HG03039 (cell line): ENCODE results near the gene ZNF813.
"Not testable (repeated sequence)": the region's sequence is repeated elsewhere in the genome, so short reads cannot be mapped to it uniquely, and the experiment has no call there.

Experiments
- ATAC-seq: cut with Tn5 transposase; IDR thresholded peaks from one replicate; pipeline ENCODE4 v1.9.1; 2021; ENCODE audit warnings: mild to moderate bottlenecking, moderate library complexity; ENCODE audit not compliant: unreplicated experiment

ZNF813 gene

DNA sequence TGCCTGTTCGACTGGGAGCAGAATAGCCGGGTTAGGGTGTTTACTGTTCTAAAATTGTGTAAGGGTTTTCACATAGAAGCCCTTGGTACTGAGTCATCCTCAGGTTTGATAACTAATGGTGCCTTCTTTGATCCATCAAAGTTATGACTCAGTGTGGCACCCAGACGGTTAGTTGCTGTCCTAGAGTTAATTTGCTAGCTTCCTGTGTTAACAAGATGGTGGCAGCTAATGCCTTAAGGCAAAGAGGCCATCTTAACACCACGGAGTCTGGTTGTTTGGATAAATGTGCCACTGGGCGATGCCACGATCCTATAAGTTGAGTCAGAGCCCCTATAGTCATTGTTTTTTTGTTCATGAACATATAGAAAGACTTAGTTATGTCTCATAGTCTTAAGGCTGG lies 7.9 kb downstream of the ZNF813 start:
- ATAC-seq = not testable (repeated sequence)

DNA sequence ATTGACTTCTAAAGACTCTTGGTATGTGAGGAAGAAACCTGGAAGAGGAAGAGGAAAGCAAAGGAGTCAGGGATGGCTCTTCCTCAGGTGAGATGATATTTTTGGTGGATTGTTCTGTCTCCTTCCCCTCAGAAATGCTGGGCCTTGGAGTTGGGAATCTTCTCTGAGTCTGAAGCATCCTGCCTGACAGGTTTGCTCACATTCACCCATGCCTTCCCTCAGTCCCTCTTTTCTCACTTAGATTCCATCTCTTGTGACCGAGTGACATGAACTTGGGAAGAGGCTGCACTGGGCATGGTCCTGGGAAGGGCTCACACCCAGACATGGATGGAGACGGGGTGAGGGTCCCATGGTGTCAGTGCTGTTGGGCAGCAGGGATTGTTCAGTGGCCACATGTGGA lies 16.2 kb downstream of the ZNF813 start:
- ATAC-seq = not testable (repeated sequence)

DNA sequence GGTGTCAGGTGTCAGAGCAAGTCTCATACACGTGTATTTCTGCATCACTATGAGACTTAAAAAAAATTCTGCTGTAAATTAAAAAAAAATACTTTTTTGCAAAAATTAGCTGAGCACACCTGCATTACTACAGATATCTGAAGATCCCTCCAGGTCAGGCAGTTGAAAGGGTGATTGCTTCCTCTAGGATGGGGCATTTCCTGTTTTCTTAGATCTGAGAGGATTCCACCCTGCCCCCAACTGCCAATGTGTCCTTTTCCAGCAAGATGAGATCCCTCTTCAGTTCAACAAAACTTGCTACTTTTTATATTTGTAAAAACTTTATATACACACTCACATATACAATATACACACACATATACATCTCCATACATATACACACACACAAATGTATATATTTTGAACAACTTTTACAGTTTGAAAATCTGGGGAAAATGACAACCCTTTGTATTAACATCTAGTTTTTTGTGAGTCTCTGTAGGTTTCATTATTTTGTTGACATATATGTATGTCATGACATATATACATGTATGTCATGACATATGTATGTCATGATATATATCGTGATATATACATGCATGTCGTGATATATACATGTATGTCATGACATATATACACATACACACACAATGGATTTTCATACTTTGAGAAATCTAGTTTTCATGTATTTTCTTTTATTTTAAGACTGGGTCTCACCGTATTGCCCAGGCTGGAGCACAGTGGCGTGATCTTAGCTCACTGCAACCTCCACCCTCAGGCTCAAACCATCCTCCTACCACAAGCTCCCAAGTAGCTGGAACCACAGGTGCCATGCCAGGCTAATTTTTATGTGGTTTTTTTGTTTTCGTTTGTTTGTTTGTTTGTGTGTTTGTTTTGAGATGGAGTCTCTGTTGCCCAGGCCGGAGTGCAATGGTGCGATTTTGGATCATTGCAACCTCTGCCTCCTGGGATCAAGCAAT lies 17.8 kb downstream of the ZNF813 start:
- ATAC-seq = no peak

DNA sequence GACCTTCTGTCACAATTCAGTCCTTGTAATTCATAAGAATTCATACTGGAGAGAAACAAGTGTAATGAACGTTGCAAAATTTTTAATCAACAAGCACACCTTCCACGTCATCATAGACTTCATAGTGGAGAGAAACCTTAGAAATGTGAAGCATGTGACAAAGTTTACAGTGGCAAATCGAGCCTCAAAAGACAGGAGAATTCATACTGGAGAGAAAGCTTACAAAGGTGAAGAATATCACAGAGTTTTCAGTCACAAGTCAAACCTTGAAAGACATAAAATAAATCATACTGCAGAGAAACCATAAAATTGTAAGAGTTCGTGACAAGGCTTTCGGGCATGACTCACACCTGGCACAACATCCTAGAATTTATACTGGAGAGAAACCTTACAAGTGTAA lies 24.6 kb downstream of the ZNF813 start:
- ATAC-seq = no peak

DNA sequence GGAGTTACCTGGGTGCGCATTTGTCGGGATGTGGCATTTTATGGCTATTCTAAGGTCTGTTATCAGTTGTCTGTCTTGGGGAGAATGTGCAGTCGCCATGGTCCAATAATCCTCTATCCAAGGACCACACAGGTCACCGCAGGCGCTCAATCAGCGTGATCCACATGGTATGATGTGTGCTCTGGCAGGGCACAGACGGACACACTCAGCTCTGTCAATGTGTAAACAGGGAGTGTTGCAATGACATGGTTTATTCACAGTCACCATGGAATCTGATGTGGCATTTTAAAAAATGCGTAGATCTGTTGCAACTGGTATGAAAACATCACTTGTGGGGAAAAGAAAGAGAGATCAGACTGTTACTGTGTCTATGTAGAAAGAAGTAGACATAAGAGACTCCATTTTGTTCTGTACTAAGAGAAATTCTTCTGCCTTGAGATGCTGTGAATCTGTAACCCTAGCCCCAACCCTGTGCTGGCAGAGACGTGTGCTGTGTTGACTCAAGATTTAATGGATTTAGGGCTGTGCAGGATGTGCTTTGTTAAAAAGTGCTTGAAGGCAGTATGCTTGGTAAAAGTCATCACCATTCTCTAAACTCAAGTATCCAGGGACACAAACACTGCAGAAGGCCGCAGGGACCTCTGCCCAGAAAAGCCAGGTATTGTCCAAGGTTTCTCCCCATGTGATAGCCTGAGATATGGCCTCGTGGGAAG lies 29.9 kb downstream of the ZNF813 start:
- not testable (repeated sequence) for ATAC-seq

DNA sequence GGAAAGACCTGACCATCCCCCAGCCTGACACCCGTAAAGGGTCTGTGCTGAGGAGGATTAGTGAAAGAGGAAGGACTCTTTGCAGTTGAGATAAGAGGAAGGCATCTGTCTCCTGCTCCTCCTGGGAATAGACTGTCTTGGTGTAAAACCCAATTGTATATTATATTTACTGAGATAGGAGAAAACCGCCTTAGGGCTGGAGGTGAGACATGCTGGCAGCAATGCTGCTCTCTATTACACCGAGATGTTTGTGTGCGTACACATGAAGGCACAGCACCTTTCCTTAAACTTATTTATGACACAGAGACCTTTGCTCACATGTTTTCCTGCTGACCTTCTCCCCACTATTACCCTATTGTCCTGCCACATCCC lies 30.5 kb downstream of the ZNF813 start:
- not testable (repeated sequence) for ATAC-seq

DNA sequence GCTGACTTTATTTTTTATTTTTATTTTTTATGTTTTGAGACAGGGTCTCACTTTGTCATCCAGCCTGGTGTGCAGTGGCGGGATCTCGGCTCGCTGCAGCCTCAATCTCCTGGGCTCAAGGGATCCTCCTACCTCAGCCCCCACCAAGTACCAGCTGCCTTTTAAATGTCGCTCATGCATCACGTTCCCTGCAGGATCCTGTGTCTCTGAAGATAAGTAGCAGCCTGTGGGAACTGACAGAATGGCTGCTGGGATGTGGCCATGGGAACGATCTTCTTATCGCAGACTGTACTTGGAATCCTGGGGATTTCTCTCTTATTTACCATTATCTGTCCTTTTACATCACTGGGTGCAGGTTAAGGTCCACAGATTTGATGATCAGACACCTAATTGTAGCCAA lies 35.6 kb downstream of the ZNF813 start:
- not testable (repeated sequence) for ATAC-seq

DNA sequence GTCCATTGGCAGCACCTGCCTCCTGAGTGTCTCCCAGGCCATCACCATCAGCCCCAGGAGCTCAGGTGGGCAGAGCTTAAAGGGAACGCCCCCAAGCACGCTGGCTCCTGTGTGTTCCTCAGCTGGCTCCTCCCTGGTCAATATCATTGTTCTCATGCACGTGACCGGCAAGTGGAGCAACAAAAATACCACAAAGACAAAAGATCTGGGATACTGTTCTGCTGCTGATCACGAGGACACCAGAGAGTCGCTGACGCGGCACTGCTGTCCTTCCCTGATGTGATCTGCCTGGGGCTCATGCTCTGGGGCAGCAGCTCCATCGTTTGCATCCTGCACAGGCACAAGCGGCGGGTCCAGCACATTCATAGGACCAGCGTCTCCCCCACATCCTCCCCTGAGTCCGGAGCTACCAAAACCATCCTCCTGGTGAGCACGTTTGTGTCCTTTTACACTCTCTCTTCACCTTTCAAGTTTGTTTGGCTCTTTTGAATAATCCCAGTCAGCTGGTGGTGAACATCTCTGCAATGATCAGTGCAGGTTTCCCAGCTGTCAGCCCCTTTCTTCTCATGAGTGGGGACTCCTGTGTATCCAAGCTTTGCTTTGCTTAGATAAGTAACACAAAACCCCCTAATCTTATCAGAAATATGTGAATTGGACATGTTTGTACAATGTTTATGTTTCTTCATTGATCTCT lies 36.3 kb downstream of the ZNF813 start:
- not testable (repeated sequence) for ATAC-seq

DNA sequence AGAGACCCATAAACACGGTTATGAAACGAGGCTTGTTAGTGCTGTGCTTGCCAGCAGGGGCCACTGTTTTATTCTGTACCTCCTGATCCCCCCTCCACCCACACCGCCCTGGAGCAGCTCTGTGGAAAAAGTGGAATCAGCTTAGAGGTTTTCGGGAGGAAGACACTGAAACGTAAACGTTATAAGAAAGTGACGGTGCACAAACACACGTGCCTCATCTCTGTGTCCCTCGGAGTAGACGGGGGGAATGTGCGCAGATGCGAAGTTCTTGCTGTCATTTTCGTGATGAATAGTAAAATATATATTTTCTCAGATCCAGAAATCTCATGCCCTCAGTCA lies 36.8 kb downstream of the ZNF813 start:
- ATAC-seq = not testable (repeated sequence)

DNA sequence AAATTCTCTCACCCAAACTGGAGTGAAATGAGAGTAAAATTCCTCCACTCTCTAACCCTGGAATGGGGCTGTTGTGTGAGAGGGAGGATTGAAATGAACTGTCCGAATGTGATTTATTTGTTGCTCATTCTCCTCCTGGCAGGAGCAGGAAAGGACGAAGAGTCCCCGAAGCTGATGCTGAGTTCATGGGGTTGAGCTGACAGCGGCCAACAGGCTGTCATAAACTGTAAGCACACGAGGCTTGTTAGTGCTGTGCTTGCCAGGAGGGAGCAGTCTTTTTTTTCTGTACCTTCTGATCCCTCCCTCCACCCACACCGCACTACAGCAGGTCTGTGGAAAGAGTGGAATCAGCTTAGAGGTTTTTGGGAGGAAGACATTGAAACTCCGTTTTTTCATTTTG lies 37.4 kb downstream of the ZNF813 start:
- ATAC-seq = no peak

DNA sequence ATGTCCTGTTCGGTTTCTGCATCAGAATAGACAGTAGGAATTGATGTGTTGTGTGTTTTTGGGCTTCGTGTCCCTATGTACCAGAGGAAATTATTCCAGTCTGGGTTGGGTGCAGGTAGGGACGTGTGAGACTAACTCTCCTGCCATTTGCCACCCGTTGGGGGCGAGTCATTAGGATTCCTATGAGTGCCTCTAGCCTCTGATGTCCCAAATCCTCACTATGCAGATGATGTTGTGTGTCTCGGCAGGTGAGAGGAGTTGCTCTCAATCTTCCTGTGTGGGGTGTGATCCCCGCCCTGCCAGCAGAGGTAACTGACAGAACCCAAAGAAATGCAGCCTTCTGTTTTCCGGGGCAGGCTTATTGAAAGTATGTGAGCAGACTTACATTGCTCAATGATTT lies 39.2 kb downstream of the ZNF813 start:
- no peak for ATAC-seq

DNA sequence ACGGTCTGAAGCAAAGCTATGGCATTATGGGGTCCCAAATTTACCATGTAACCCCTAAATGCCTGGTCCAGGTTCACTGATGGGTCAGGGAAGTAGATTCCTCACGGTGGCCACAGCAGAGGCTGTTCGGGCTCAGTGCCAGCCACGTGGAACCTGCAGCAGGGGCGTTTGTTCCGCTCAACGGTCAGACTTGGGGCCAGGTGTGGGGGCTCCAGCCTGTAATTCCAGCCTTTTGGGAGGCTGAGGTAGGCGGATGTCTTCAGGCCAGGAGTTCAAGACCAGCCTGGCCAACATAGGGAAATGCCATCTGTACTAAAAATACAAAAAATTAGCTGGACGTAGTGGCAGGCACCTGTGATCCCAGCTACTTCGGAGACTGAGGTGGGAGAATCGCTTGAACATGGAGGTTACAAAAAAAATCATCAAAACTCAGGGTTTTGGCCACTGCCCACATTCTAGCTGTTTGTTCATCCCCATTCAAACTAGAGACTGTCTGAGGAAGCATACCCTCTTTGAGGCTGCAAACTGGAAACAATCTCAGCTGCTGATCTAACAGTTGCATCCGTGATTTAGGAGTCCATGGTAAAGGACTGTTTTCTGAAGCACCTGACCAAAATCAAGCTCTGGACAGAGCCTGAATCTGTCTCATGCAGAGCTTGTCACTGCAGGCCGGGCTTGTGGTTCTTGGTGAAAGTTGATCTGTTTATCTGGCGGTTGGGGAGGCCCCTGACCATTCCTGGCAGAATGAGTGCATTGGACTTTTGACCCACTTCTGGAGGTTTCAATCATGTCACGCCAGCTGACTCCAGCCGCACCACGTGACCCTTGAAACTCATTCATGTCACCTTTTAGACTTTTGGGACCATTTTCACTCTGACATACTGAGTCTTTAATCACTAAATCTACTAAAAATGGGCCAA lies 40.2 kb downstream of the ZNF813 start:
- ATAC-seq = no peak

DNA sequence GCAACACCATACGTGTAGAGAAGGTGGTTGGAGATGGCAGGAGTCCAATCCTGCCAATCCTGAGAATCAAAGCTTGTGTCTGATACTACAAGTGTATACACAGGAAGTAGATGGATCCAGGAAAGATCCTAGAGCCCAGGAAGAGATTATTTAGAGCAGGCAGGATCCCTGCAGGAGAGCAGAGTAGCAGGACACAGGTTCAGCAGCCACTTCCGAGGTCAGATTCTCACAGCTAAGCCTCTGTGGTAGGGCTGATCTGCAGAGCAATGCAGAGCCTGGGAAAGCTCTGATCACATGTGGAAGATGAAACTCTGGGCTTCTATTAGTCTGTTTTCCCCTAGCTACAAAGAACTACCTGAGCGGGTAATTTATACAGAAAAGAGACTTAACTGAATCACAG lies 41.9 kb downstream of the ZNF813 start:
- ATAC-seq = no peak

DNA sequence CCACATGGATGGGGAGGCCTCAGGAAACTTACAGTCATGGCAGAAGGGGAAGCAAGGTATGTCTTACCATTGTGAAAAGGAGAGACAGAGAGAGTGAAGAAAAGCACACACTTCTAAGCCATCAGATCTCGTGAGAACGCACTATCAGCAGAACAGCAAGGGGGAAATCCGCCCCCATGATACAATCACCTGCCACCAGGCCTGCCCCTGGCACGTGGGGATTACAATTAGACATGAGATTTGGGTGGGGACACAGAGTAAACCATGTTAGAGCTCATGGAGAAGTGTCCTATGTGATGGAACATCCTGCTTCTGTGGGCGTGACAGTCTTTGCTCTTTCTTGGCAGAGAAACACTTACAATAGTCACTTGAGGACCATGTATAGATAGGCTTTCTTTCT lies 42.3 kb downstream of the ZNF813 start:
- no peak for ATAC-seq

DNA sequence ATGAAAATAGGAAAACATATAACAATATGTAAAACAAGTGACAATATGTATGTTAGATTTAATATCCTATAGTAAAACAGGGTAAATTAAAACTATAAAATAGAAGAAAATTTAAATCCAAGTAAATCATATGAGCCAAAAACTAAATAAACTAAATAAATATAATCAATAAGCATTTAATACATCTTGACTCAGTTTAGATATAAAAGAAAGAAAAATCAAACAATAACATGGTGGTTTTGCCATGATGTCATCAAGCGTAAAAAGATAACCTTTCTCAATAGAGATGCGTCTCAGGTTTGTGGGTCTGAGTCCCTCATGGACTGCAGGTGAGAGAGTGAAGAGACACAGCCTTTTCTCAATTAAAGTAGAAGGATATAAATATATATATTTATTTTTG lies 43.8 kb downstream of the ZNF813 start:
- ATAC-seq = no peak

DNA sequence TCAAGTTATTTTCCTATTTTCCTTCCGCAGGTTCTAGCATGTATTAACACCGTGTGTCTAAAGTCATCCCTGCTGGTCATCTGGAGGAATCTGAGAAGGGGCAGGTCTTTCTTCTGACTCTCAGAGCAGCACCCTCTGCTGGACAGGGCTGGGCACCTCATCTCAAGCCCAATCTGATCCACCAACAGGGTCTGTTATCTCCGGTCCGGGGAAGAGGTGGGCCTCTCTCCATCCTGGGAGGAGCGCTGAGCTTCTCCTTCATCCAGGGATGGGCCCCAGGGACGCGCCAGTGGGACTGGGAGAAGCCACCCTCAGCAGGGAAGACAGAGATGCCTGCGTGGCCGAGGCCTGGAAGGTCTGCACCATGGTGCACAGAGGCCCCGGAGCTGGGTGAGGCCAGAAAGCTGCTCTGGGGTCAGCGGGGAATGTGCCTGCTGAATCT lies 44.4 kb downstream of the ZNF813 start:
- no peak for ATAC-seq

DNA sequence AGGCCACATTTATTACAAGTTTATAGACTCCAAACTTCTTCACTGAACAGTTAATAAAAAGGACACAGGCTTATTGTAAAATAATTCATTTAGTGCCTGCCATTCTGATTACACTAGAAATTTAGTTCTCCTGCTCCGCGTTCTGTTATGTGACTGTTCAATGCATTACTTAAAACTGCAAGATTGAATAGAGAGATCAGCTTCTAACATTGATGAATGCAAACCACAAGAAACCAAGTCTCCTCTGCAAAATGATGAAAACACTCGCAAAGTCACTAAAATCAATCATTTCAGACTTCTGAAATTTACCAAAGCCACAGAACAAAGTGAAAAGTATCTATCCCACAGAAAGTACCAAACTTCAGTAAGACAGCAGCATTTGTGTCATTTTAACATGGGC lies 47.5 kb downstream of the ZNF813 start:
- ATAC-seq = not testable (repeated sequence)

DNA sequence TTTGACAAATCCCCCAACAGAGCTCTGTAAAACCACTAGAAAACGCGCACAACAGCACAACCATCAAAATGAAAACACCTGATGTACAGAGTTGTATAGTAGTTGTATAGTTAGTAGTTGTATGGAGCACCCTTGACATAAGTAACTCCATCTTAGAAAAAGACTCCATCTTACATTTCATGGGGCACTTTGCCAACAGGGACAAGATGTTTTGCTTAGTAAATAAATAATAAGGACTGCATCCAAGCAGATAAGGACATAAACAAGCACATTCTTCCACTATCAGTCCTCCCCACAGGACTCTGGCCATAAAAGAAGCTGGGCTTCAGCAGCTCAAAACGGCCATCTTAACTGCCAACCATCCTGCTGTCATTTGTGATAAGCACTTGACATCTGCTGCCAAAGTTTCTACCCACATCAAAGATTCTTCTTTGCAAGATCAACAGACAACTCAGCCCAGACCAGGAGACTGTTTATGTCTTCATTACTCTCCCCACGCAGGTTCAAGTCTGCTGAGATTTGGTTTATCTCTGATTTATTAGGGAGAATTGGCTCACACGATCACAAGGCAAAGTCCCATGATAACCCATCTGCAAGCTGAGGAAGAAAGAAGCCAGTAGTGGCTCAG lies 49.7 kb downstream of the ZNF813 start:
- ATAC-seq = no peak

DNA sequence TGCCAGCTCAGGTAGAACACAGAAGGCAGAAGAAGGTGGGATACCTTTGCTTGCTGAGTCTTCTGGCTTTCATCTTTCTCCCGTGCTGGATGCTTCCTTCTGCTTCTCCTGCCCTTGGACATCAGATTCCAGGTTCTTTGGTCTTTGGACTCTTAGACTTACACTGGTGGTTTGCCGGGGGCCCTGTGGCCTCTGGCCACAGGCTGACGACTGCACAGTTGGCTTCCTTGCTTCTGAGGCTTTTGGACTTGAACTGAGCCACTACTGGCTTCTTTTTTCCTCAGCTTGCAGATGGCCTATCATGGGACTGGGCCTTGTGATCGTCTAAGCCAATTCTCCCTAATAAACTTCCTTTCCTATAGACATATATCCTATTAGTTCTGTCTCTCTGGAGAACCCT lies 50.6 kb downstream of the ZNF813 start:
- no peak for ATAC-seq

DNA sequence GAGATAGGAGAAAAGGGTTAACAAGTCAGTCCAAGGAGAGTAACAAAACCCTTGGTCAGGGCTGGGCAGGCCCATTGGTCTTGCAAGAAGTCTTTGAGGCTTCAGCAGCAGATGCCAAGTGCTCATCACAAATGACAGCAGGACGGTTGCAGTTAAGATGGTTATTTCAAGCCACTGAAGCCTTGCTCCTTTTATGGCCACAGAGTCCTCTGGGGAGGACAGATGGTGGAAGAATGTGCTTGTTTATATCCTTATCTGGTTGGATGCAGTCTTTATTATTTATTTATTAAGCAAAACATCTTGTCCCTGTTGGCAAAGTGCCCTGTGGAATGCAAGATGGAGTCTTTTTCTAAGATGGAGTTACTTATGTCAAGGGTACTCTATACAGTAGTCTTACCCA lies 51.2 kb downstream of the ZNF813 start:
- no peak for ATAC-seq
